ENCODE measurements around the gene COMTD1.

DNA sequence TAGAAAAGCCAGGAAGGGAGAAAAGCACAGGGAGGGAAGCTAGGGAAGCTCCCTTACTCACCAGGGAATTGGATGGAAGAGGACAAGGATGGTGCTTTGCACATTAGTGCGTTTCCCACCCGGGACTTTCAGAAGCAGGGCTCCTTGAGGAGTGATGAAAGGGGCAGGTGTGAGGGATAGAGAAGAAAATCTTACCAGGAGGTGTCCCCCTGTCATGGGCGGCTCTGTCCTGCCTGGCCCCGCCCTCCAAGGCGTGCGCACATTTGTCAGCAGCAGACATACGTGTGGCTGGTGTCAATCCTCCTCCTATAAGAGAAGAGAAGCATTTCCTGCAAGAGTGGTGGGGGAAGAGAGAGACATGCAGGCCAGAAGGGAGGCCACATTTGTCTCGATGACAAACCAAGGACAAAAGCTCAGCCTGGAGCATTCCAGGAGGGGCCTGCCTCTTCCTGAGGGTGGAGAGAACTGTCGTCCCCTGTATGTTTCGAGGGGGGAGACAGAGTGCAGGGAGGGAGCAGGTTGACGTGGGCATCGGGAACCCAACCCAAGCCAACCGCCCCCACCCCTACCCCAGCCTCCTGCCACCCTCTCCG, 47.4 kb upstream of the COMTD1 start:
- TF ChIP-seq ZNF317 (CRISPR knock-in tag; IDR thresholded peaks at IDR 0.05) (no peak), CHD2 (IDR thresholded peaks at IDR 0.05; ENCODE audit: low read depth, low read length) (no peak), ZSCAN12 (CRISPR knock-in tag; IDR thresholded peaks at IDR 0.05) (no peak), GABPA (IDR thresholded peaks at IDR 0.05; ENCODE audit: low read depth, low read length) (no peak), GABPA (CRISPR knock-in tag; IDR thresholded peaks at IDR 0.05; ENCODE audit: low read depth) (no peak), TOE1 (CRISPR knock-in tag; IDR thresholded peaks at IDR 0.05) (no peak), ZNF660 (CRISPR knock-in tag; IDR thresholded peaks at IDR 0.05; ENCODE audit: borderline replicate concordance, low read depth) (no peak), POLR2A (IDR thresholded peaks at IDR 0.05; ENCODE audit: insufficient read depth in 1 of 2, low read depth in 2 of 2, low read length in 2 of 2) (no peak)
- TF ChIP-seq, protein P1, sequence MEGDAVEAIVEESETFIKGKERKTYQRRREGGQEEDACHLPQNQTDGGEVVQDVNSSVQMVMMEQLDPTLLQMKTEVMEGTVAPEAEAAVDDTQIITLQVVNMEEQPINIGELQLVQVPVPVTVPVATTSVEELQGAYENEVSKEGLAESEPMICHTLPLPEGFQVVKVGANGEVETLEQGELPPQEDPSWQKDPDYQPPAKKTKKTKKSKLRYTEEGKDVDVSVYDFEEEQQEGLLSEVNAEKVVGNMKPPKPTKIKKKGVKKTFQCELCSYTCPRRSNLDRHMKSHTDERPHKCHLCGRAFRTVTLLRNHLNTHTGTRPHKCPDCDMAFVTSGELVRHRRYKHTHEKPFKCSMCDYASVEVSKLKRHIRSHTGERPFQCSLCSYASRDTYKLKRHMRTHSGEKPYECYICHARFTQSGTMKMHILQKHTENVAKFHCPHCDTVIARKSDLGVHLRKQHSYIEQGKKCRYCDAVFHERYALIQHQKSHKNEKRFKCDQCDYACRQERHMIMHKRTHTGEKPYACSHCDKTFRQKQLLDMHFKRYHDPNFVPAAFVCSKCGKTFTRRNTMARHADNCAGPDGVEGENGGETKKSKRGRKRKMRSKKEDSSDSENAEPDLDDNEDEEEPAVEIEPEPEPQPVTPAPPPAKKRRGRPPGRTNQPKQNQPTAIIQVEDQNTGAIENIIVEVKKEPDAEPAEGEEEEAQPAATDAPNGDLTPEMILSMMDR (CRISPR knock-in tag; IDR thresholded peaks at IDR 0.05), result no peak
- TF ChIP-seq, protein P2, sequence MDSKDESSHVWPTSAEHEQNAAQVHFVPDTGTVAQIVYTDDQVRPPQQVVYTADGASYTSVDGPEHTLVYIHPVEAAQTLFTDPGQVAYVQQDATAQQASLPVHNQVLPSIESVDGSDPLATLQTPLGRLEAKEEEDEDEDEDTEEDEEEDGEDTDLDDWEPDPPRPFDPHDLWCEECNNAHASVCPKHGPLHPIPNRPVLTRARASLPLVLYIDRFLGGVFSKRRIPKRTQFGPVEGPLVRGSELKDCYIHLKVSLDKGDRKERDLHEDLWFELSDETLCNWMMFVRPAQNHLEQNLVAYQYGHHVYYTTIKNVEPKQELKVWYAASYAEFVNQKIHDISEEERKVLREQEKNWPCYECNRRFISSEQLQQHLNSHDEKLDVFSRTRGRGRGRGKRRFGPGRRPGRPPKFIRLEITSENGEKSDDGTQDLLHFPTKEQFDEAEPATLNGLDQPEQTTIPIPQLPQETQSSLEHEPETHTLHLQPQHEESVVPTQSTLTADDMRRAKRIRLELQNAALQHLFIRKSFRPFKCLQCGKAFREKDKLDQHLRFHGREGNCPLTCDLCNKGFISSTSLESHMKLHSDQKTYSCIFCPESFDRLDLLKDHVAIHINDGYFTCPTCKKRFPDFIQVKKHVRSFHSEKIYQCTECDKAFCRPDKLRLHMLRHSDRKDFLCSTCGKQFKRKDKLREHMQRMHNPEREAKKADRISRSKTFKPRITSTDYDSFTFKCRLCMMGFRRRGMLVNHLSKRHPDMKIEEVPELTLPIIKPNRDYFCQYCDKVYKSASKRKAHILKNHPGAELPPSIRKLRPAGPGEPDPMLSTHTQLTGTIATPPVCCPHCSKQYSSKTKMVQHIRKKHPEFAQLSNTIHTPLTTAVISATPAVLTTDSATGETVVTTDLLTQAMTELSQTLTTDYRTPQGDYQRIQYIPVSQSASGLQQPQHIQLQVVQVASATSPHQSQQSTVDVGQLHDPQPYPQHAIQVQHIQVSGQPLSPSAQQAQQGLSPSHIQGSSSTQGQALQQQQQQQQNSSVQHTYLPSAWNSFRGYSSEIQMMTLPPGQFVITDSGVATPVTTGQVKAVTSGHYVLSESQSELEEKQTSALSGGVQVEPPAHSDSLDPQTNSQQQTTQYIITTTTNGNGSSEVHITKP (CRISPR knock-in tag; IDR thresholded peaks at IDR 0.05; ENCODE audit: low read depth), result no peak
